ENCODE results near the gene P4HA1.

GRCh38 chr10:73042130-73042529, 54.5 kb downstream of the P4HA1 start:
- TF ChIP-seq POLR2A (IDR thresholded peaks at IDR 0.05; ENCODE audit: low read length) (no peak), GATA1 (IDR thresholded peaks at IDR 0.05; ENCODE audit: low read depth, low read length) (no peak)
